Stimulated activated CD8-positive, alpha-beta memory T cell treated with anti-CD3 and anti-CD28 coated beads, Interleukin-7, amount 100 ng/mL, for 48 hours (primary cell): Measurements from ENCODE around the gene NME7.
"Not testable (repeated sequence)": the region's sequence is repeated elsewhere in the genome, so short reads cannot be mapped to it uniquely, and the experiment has no call there.

Experiments used
- DNase-seq, 2 donors: peaks; one replicate each; pipeline ENCODE4 v3.0.0-alpha.2; 2020; ENCODE audit warnings: low read depth in 1 of 2; ENCODE audit errors: extremely low read depth in 1 of 2

NME7 gene

GRCh38 chr1:169307176-169307575 lies 60.4 kb downstream of the NME7 start:
- no peak for DNase-seq

- DNase-seq: no peak
Measured at GRCh38 chr1:169305948-169306347, 61.6 kb downstream of the NME7 start.

DNA sequence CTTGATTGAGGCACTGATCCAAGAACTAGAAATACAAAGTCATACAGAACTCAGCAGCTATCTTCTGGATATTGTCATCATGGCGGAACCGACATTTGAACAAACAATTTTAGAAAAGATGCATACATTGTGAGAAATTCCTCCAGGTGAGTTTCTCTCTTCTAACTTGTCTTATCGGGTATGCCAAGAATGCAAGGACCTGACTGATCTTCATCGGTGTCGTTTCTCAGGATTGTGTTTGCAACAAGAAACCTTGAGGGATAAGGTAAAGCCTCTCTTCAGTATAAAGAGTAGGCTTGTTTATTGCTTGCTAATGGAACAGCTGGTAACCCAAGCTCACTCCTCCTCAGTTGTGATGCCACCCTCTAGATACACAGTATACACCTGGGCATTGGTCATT lies 62.2 kb downstream of the NME7 start:
- DNase-seq: no peak

DNA sequence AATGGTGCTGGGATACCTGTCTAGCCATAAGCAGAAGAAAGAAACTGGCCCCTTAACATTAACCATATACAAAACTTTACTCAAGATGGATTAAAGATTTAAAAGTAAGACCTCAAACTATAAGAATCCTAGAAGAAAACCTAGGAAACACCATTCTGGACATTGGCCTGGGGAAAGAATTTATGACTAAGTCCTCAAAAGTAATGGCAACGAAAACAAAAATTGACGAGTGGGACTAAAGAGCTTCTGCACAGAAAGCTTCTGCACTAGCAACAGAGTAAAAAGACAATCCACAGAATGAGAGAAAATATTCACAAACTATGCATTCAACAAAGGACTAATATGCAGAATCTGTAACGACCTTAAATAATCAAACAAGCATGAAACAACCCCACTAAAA lies 66.7 kb downstream of the NME7 start:
- no peak for DNase-seq

DNA sequence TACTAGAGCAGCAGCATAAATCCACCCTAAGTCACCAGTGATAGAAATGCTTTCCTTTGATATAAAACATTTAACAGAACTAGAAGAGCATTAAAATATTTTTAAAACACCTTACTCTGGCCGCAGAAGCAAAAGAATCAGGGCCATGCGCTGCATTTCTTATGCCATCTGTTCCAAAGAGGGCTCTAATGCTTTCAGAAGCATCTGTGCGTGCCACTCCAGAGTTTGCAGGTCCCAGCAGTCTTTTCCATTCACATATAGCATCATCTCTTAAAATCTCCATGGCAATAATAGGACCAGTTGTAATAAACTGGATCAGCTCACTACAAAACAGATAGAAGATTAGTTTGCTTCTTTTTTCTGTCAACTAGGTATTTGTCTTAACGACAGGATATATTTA lies 69.2 kb downstream of the NME7 start:
- no peak for DNase-seq

- no peak for DNase-seq
Measured at GRCh38 chr1:169295846-169296245, 71.8 kb downstream of the NME7 start.

DNA sequence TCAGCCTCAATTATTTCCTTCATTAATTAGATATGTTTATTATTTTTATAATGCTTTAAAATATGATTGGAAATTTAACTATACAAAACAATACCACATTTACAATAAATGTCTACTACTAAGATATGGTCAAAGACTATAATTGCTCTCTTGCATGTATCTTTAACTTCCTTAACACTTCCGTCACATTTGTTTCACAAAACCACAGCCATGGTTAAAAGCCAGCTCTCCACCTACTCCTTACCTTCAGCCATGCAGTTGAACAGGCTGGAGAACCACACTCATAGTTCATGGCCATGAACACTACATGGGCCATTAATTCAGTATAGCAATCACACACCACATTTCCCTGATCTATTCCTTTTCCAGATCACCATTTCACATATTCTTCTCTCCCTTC lies 72.2 kb downstream of the NME7 start:
- DNase-seq: no peak

DNA sequence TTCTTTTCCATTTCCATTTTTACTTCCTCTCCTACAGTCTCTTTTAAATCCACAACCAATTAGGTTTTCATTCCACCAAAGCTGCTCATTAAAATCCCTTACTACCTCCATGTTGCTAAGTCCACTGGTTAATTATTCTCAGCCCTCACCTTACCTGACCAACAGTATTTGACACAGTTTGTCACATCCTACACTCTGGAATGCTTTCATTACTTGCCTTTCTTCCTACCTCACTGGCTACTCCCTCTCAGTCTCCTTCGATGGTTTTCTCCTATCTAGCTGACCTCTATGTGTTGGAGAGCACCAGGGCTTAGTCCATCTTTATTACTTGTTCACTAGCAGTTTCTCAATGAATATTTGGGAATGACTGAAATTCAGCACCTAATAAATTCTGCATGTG lies 78.6 kb downstream of the NME7 start:
- no peak for DNase-seq

DNA sequence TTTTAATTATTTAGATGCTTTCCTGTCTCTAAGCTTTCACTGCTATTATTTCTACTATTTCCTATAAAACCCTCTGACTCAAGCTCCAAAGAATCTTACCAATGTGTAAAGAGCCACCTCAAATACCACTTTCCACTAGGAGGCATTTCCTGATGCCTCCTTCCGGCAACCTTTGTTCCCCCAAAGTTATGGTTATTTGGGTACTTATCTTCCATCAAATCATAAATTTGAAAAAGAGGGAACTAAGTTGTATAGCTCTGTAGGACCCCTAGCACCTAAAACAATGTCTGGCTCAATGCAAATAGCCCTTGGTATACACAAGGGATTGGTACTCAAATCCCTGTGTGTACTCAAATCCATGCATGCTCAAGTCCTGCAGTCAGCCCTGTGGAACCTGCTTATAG lies 79.6 kb downstream of the NME7 start:
- DNase-seq: no peak

DNA sequence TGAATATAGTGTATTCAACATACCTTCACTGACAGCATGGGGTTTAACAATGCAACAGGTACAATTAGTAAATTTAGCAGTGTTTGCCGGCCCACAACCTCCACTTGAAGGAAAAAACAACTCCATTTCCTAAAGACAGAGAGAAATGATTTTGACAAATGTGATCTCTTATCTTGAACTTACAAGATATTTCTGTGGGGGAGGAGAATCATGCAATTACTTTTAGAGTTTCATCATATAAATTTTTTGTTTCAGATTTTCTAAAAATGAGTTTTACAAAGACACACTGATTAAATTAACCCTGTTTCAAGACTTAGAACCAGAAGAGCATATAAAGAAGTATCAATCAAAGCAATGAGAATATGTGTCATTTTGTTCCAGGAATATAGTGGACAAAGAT lies 80.3 kb downstream of the NME7 start:
- no peak for DNase-seq

- DNase-seq: not testable (repeated sequence)
Measured at GRCh38 chr1:169281562-169281961, 86.0 kb downstream of the NME7 start.

DNA sequence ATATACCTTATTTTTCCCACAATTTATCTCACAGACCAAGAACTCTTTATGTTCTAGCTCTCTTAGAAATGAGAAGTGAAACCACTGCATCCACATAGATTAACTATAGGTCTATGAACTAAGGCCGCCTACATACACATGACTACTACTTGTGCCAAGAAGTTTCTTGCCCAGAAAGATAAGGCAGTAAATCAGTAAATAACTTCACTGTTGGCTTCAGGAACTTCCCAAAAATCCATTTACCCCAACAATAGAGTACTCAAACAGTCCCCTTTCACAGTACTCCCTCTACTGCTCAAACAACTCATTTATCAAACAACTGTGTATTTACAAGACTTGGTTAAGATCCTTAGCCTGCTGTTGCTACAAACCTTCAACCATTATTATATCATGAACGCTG lies 96.5 kb downstream of the NME7 start:
- no peak for DNase-seq

- DNase-seq: no peak
Measured at GRCh38 chr1:169266133-169266532, 101.5 kb downstream of the NME7 start.

- DNase-seq: no peak
Measured at GRCh38 chr1:169263059-169263458, 104.5 kb downstream of the NME7 start.

- no peak for DNase-seq
Measured at GRCh38 chr1:169261884-169262283, 105.7 kb downstream of the NME7 start.

DNA sequence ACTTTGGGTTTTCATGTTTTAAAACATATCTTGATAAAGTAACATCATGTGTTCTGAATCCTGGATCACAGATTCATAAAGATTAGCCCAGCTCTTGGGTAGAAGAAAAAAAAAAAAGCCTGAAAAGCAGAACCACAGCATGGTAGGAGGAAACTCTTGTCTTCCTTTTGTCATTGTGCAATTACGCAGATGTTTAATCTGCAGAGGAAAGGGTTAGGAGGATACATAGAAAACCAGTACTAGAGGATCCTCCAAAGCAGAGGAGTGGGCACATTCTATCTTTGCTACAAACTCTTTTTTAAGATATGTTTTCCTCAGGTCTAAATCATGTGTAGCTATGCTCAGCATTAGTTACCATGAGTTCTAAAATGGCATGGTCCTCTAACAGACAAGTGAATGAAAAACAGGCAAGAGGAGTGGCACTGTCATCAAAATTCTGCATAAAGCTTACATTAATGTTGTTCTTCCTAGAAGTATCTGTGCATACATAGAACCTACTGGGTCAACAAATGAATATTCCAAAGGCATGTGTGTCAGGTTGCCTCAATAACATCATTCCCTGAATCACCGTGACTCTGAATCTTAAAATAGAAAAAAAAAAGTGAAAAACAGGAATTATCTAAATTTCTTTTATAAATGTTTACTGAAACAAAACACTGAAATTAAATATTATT lies 107.0 kb downstream of the NME7 start:
- no peak for DNase-seq

DNA sequence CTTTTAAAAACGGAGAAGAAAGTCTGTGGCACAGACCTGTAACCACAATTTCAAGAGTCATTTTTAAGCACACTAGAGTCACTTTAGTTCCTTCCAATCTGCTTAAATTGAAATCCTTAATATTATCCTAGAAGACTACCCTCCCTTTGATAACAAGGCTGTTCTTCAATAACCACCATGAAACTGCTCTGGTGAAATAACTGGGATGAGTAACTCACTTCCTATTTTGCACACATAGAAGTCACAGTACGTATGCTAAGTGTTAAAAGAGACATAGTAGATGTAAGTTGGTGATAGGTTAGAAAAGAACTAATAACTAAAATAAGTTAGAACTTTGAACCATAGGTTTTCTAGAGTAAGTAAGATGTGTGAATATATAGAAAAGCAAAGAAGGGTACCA lies 107.8 kb downstream of the NME7 start:
- no peak for DNase-seq

- DNase-seq: no peak
Measured at GRCh38 chr1:169250795-169251194, 116.8 kb downstream of the NME7 start.

DNA sequence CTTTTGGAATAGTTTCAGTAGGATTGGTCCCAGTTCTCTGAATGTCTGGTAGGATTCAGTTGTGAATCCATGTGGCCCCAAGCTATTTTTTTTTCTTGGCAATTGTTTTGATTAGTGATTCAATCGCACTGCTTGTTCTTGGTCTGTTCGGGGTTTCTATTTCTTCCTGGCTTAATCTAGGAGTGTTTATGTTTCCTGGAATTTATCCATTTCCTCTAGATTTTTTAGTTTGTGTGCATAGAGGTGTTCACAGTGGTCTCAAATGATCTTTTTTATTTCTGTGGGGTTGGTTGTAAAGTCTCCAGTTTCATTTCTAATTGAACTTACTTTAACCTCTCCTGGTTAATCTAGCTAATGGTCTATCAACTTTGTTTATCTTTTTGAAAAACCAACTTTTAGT lies 117.6 kb downstream of the NME7 start:
- DNase-seq: no peak

GRCh38 chr1:169249611-169250010 lies 118.0 kb downstream of the NME7 start:
- no peak for DNase-seq

- no peak for DNase-seq
Measured at GRCh38 chr1:169245706-169246105, 121.9 kb downstream of the NME7 start.

DNA sequence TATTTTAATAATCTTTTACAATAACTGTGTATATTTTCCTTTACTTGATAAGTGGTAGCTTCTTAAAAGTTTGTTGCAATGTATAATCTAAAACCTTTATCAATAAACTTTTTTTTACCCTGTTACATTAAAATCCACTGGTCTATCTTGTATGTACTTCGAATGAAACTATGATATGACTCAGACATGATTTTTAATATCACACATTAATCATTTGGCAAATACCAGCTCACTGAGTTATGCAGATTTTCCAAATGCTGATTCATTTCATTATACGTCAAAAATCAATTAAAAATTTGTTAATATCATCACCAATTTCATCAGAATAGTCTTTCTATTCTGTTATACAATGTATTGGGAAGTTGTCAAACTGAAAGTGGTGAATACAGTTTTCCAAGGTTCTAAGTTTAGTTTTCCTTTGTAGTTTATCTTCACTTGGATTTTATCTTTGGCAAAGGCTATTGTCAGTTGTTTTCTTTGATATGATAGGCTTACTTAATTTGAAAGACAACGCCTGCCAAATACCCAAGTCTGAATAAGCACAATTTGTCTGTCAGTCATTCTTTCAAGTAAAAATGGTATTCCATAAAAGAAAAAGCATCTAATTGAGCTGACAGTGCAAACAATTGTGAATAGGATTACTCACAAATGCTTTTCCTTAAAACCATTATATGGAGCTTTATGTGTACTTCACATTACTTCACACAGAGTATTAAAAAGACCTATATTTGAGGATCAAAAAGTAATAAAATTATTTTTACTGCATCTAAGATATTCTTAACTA lies 127.0 kb downstream of the NME7 start:
- DNase-seq: no peak

DNA sequence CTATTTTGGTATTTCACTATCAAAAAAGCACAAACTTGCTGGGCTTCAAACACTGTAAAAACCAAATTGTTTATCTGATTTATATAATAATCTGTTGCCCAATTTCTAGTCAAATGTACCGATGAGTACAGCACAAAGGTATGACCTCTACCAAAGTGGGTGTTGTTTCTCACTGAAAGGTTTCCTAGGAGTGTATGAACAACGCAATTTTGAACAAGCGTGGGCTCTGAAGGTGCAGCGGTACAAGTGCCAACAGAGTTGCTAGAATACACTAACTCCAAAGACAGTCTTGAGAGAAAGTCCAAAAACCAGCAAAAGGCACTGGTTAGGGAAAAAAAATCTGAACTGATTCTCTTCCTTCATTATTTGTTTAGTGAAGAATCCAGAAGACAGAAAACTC lies 130.7 kb downstream of the NME7 start:
- DNase-seq: no peak
